ENCODE measurements around the gene TRPM3.

DNA sequence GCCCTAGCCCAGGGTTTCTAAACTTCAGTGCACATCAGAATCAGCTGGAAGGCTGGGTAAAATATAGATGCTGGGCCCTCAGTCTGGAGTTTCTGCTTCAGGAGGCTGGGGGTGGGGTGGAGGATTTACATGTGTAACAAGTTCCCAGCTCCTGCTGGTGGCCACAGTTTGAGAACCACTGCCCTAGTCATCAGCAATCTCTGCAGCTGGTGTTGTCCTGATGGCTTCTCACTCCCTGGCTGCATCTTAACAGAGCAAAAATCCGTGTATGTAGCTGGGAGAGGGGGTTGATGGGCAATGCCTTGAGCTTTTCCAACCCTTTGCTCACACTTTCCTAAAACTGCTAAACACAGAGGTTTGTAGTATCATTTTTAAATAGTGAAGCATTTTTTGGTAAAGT is 520.9 kb downstream of the TRPM3 start:
- no peak for TF ChIP-seq CTCF (IDR thresholded peaks at IDR 0.05 in 4 of 5, conservative IDR thresholded peaks at IDR 0.05 in 1 of 5)
- TF ChIP-seq POLR2A (IDR thresholded peaks at IDR 0.05), result no peak

Measured in gastrocnemius medialis (tissue), 4 donors.